Bone marrow (tissue), 2 donors: ENCODE data around the gene LENG8.
"Not testable (repeated sequence)": the region's sequence is repeated elsewhere in the genome, so short reads cannot be mapped to it uniquely, and the experiment has no call there.

Source experiments
- DNase-seq, 2 donors: peaks; one replicate each; lab custom pipeline; 2025; lab: John Stamatoyannopoulos, UW

LENG8 gene

DNA sequence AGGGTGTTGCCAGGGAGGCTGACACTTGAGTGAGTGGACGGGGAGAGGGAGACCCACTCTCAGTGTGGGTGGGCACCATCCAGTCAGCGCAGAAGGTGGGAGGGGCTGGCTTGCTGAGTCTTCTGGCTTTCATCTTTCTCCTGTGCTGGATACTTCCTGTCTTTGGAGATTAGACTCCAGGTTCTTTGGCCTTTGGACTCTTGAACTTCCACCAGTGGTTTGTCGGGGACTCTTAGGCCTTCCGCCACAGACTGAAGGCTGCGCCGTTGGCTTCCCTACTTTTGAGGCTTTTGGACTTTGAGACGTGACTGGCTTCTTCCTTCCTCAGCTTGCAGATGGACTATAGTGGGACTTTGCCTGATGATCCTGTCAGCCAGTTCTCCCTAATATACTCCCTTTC is 4.3 kb upstream of the LENG8 start:
- DNase-seq: no peak

DNA sequence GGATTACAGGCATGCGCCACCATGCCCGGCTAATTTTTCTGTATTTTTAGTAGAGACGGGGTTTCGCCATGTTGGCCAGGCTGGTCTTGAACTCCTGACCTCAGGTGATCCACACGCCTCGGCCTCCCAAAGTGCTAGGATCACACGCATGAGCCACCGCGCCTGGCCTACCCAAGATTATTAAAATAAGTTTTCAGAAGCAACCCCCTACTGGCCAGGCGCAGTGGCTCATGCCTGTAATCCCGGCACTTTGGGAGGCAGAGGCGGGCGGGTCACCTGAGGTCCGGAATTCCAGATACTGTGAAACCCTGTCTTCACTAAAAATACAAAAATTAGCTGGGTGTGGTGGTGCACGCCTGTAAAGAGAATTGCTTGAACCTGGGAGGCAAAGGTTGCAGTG is 2.6 kb upstream of the LENG8 start:
- not testable (repeated sequence) for DNase-seq

DNA sequence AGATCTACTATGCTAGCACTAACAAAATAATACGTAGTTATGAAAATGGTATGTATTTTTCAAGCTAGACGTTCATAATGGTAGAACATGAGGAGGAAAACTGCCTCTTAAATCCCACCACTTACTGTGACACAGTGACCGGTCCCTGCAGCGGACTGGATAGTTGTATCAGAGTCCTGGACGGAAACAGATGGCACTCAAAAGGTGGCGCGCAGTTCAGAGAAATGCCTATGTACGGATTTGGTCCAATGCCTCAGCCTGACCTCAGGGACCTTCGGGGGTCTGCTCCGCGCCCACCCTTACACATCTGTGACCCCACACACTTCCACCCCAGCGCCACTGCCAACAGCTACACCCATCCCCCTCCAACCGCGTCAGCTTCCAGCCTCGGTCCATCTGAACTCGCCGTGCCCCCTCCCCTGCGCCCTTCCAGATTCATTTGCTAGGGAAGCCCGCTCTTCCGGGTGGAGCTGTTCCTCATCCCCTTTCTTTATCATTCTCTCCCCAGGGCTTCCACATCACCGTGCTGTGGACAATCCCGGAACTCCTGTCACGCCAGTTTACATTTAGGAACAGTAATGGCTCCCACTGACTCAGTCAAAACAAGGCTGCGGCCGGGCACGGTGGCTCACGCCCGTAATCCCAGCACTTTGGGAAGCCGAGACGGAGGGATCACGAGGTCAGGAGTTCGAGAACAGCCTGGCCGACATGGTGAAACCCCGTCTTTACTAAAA is 792 bp upstream of the LENG8 start:
- peak; percentile 34 to 74 for DNase-seq

DNA sequence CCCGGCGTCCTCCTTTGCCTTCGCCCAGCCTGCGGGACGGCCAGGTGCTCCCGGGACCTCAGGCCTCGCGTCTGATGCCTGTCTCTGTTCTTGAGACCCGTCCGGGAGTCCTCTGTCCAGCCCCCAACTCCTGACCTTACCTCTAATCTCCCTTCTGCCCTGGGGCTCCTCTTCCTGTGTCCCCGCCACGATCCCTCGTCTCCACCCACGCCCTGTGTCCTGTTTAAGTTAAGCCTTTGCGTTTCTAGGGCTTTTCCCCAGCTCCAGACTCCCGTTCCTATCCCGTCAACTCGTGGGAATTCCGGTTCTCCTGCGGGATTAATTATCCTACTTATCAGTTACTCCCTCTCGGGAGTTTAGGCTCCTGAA is 686 bp downstream of the LENG8 start:
- DNase-seq: no peak

DNA sequence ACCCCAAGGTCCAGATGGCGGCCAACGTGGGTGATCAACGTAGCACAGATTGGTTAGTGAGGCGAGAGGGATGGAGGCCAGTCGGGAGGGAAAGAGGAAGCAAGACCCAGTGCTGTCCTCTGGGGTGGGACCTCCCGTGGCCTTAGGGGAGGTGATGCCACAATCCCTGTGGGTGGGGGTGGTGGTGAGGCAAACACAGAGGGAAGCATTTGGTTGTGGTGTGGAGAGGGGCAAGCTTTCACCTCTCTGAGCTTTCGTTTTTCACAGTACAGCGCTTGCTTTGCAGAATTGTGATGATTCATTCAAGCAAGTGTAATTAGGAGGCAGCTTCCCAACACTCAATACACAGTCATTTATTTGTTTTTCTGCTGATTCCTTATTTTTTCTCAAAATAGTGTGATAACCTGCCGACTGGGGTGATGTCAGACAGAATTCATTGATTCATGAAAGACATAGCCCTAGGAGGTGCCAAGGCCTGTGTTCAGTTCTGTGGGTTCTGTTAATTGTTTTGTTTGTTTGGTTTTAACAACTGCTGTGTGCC is 2.4 kb downstream of the LENG8 start:
- DNase-seq: peak in 1 of 2 donors; percentile 25

DNA sequence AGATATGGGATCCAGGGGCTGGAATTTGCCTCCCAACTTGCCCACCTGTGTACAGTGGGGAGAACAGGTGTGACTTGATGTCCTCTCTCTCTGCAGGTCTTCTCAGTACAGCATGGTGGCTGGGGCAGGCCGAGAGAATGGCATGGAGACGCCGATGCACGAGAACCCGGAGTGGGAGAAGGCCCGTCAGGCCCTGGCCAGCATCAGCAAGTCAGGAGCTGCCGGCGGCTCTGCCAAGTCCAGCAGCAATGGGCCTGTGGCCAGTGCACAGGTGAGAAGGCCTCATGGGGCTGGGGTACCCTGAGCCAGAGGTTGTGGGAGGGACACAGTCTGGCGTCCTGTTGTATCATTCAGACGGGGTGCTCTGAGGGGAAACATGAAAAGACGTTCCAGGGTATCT is 3.0 kb downstream of the LENG8 start:
- DNase-seq: no peak

DNA sequence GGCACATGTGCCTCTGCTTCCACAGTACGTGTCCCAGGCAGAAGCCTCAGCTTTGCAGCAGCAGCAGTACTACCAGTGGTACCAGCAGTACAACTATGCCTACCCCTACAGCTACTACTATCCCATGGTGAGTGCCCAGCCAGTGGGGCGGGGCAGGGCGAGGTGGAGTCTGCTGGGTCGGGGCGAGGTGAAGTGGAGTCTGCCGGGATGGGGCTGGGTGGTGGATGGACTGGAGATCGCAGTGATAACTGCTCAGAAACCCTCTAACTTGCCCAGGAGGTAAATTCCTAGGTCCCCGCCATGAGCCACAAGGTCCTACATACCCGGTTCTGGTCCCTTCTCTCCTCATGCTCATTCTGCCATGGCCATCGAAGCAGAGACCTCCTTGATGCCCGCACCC is 3.6 kb downstream of the LENG8 start:
- DNase-seq: no peak

DNA sequence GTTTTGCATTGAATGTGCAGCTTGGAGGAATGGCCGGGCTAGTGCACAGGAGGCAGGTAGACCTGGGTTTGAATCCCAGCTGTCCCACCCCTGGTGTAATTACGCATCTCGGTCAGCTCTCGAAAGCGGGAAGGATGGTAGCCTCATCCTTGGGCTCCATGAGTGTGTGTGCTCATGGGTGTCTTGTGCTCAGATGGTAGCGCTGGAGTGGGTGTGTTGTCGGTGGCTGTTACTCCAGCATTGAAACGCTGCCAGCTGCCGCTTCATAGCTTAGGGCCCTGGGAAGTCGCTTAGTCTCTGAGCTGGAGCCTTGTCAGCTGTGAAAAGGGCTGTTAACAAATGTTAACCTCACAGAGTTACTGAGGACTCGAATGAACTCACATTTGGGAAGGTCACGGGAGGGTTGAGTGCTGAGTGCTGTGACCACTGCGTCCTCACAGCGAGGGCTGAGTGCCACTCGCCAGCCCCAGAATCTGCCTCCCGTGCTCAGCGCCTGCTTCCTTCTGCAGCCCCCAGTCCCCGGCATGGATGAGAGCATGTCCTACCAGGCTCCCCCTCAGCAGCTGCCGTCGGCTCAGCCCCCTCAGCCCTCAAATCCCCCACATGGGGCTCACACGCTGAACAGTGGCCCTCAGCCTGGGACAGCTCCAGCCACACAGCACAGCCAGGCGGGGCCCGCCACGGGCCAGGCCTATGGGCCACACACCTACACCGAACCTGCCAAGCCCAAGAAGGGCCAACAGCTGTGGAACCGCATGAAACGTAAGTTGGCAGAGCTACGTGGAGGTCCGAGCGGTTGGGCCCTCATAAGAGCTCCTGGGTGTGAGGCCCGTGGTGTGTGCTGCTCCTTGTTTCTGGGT is 5.2 kb downstream of the LENG8 start:
- DNase-seq: no peak

DNA sequence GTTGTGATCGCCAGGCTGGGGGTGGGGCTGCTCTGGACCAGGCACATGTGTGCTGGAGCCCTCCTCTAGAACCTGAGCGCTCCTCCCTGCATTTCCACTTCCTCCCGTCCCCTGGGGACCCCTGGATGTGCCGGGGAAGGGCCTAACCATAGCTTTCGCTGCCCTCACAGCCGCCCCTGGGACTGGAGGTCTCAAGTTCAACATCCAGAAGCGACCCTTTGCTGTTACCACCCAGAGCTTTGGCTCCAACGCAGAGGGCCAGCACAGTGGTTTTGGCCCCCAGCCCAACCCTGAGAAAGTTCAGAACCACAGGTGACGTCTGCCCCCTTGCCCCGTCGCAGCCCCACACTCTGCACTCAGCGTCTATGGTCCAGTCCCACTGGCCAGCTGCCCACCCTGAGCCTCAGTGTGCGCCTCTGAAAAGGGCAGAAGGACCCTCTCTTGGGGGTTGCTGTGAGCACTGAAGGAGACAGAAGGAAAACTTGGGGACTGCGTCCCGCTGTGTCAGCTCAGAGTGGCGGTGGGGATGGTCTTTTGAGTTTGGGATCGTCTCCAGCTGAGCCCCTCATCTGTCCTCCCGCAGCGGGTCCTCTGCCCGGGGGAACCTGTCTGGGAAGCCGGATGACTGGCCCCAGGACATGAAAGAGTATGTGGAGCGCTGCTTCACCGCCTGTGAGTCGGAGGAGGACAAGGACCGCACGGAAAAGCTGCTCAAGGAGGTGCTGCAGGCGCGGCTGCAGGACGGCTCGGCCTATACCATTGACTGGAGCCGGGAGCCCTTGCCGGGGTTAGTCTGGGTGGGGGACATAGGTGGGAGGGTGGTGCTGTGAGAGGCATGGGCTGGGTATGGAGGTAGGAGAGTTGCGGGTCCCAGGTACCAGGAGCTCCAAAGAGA is 6.0 kb downstream of the LENG8 start:
- no peak for DNase-seq

DNA sequence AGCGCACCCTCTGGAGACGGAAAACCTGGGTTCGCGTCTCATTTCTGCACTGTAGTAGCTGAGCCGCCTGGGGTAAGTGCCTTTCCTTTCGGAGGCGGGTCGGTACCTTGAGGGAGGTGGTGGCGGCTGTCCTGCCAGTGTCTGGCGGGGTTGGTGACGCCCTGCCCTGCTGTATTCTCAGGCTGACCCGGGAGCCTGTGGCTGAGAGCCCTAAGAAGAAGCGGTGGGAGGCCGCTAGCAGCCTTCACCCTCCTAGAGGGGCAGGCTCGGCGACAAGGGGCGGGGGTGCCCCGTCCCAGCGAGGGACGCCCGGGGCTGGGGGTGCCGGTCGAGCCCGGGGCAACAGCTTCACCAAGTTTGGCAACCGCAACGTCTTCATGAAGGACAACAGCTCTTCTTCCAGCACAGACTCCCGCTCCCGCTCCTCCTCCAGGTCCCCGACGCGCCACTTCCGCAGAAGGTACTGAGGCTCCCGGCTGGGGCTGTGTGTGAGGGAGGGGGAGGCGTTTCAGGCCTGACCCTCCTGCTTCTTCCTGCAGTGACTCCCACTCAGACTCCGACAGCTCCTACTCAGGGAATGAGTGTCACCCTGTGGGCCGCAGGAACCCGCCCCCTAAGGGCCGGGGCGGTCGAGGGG is 6.9 kb downstream of the LENG8 start:
- no peak for DNase-seq

DNA sequence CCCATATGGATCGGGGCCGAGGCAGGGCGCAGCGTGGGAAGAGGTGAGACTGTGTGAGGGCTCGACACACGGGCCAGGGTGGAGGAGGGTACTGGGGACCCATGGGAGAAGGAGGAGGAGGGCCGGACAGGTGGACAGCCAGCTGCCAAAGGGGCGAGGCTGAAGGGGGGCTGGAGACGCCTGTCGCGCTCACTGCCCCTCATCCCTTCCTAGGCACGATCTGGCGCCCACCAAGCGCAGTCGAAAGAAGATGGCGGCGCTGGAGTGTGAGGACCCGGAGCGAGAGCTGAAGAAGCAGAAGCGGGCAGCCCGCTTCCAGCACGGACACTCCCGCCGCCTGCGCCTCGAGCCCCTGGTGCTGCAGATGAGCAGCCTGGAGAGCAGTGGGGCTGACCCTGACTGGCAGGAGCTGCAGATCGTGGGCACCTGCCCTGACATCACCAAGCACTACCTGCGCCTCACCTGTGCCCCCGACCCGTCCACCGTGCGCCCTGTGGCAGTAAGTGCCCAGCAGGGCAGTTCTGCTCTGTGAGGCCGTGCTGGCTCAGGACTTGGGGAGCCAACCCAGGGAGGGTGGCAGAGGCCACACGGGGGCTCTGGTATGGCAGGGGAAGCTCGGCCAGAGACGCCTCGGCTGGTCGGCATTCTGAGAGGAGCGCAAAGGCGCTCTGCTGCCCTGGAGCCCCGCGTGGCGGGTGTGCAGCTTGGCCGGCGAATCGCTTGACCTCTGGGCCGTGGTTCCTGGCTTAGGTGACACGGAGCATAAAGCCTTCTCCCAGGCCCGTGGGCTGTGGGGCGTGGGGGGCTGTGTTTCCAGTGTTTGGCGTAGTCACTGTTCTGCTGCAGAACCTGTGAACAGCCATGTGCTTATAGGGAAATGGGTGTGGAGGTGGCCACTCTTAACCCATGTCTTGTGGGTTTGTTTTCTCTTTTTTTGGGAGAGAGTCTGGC is 7.7 kb downstream of the LENG8 start:
- DNase-seq: no peak

DNA sequence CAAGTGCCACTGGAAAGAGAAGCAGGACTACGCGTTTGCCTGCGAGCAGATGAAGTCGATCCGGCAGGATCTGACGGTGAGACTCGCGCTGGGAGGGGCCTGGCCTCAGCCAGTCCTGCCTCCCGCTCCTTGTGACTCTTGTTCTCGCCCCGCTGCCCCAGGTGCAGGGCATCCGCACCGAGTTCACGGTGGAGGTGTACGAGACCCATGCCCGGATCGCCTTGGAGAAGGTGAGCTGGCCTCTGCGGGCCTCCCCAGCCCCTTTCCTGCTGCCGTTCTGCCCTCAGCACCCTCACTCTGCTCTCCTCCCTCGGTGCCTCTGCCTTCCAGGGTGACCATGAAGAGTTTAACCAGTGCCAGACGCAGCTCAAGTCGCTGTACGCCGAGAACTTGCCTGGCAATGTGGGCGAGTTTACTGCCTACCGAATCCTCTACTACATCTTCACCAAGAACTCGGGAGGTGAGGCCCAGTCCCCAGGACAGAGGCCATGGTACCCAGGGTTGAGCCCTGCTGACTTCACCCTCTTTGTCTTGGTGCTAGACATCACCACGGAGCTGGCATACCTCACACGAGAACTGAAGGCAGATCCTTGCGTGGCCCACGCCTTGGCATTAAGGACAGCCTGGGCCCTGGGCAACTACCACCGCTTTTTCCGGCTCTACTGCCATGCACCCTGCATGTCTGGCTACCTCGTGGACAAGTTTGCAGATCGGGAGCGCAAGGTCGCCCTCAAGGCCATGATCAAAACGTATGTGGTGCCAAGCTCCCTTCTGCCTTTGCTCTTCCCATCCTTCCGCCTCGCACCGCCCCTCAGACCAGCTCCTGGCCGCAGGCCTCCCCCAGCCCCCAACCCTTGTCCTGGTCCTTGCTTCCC is 9.0 kb downstream of the LENG8 start:
- DNase-seq: no peak

DNA sequence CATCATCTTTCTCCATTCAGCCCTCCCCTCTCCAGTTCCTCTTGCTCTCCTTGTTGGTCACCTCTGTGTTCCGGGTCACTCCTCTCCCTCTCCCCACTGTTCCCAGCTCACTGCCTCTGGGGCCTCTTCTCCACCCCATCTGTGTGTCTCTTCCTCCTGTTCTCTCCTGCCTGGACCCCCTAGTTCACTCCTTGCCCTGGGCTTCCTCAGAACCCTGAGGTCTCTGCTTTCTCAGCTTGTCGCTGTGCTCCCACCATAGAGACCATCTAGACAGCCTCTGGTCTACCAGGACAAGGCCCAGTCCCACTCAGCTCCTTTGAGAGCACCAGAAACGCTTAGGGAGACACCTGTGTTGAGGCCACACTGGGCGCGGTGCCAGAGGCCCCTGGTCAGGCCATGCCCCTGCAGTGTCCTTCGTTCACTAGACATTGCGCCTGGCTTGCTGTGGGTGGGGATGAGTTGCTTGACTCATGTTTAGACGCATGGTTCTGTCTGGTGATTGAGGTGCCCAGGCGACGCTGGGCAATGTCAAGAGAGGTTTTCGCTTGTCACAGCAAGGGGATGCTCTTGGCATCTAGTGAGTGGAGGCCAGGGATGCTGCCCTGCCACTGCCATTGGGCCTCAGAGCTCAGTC is 9.8 kb downstream of the LENG8 start:
- DNase-seq: no peak

DNA sequence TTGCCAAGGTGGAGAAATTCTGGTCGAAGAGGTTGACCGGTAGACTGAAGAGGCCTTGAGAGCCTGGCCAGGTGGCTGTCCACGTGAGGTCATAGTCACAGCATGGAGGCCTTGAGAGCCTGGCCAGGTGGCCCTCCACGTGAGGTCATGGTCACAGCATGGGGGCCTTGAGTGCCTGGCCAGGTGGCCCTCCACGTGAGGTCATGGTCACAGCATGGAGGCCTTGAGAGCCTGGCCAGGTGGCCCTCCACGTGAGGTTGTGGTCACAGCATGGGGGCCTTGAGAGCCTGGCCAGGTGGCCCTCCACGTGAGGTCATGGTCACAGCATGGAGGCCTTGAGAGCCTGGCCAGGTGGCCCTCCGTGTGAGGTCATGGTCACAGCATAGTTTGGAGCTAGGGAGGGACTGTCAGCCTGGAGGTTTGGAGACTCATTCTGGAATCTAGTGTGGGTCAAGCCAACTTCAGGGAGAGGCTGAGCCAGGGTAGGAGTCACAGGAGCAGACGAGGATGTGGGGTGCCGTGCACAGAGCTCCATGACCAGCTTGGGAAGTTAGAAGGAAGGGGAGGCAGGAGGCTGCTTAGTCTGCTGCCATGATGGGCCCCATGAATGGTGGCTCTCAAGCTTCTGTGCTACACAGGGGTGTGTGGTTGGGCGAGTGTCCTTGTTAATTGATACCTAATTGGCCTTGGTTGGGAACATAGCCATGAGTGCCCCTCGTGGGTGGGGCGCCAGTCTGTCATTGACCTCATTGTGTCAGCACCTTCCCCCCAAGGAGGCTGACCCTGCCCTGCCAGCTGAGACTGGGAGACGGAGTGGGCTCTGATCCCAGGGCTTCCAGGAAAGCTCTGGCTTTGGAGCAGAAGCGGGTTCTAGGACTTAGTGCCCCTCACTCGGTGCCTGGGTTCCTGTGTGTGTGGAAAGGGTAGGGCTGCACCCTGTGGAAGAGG is 10.6 kb downstream of the LENG8 start:
- DNase-seq: no peak

DNA sequence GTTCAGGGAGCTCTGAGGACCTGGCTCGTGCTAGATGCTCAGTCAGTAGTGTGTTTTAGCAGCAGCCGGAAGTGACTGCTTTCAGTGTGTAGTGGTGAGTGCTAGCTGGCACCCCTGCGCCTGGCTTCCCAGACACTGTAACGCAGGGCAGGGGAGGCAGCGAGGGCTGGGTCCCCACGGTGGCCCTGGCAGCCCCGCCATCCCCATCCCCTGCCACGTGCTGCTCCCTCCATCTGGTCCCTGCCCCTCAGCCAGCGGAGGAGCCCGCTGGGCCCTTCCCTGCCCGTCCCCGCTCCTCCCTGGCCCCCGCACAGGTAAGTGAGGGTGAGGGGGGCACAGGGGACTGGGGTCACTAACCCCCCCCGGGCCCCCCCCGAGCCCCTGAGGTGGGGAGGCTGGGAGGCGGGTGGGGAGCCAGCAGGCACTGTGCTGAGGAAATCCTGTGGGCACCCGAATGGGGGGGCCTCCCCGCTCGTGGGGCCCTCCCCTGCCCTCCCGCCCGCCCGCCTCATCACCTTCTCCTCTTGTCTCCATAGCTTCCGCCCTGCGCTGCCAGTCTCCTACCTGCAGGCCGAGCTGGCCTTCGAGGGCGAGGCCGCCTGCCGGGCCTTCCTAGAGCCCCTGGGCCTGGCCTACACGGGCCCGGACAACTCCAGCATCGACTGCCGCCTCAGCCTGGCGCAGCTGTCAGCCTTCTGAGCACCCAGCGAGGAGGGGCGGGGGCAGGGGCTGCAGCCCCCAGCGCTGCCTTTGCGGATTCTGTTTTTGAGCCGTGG is 11.4 kb downstream of the LENG8 start:
- no peak for DNase-seq

DNA sequence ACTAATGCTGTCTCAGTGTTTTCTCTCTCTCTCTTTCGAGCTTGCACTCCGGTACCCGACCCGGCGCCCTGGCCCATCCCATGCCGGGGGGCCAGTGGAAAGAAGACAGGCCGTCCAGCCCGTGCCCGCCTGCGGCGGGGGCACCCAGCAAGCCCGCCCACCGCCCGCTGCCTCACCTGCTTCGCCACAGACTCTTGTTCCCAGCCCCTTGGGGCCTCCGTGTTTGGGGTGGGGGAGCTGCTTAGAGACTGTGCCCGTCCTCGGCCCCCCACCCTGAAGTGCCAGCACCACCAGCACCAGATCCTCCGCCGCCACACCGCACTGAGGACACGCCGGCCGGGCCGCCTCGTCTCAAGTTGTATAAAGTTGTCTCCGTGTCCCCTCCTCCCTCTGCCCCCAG is 12.2 kb downstream of the LENG8 start:
- no peak for DNase-seq

DNA sequence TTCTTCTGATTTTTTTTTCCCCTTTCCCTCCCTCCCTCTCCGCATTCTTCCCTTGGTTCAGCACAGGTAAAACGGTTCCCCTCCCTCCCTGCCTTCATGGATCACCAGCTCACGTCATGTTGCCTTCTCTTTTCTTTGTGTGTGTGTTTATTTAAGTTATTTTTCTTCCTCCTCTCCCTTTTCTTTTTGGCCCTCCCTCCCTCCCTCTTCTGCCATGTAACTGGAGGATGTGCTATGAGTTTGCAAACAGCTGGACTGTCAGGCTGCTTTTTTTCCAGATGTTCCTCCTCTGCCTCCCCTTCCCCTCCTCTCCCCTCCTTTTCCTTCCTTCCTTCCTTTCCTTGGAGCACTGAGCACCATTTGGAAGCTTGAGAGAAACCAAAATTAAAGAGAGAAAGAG is 12.6 kb downstream of the LENG8 start:
- no peak for DNase-seq
